ENCODE results near the gene TCEAL3.

DNA sequence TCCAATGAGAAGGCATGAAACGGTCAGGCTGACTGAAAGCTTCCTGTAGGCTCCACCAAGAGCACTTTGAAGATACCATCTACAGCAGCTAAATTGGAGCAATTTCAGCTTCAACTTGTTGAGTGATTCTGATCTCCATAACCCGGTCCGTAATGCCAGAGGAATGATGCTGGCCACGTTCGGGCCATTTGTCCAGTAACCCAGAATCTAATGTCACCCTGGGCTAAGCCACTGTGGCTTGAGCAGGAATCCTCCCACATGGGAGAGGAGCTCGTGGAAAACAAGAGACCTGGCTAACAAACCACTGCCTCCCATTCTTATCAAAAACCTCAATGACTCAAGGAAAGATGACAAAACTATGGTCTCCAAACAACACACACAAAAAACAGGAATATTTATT, 36.6 kb upstream of the TCEAL3 start:
- TF ChIP-seq, protein P1, sequence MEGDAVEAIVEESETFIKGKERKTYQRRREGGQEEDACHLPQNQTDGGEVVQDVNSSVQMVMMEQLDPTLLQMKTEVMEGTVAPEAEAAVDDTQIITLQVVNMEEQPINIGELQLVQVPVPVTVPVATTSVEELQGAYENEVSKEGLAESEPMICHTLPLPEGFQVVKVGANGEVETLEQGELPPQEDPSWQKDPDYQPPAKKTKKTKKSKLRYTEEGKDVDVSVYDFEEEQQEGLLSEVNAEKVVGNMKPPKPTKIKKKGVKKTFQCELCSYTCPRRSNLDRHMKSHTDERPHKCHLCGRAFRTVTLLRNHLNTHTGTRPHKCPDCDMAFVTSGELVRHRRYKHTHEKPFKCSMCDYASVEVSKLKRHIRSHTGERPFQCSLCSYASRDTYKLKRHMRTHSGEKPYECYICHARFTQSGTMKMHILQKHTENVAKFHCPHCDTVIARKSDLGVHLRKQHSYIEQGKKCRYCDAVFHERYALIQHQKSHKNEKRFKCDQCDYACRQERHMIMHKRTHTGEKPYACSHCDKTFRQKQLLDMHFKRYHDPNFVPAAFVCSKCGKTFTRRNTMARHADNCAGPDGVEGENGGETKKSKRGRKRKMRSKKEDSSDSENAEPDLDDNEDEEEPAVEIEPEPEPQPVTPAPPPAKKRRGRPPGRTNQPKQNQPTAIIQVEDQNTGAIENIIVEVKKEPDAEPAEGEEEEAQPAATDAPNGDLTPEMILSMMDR (IDR thresholded peaks at IDR 0.05), result no peak
- TF ChIP-seq POLR2AphosphoS5 (IDR thresholded peaks at IDR 0.05; ENCODE audit: low read depth, low read length) (no peak), TCF7L2 (IDR thresholded peaks at IDR 0.05; ENCODE audit: low read depth, low read length) (no peak)
